A549 (cell line): Measurements from ENCODE around the gene CCDC85C. TPM values are rescaled to one million over a fixed set of nuclear protein-coding genes. Genes with fewer than 3 reads are reported as not detected.

Source experiments
- ATAC-seq, 2 experiments: fragments of 200-7000 bp in 1 of 2; fragments of >200 bp in 1 of 2; cut with Nextera tagmentation in 1 of 2; cut with Tn5 transposase in 1 of 2; 3 replicates each; pipeline versions ENCODE4 v1.8.0 to v1.9.1; 2018 to 2020; ENCODE audit warnings: mild to moderate bottlenecking in 1 of 2, moderate library complexity in 1 of 2
- CTCF ChIA-PET: fragments of 300-600 bp; sonication (Branson Sonifier 250); formaldehyde crosslinking; extraction: SDS; loops from one replicate; lab custom pipeline; 2021; ENCODE audit warnings: antibody characterized with exemption, inconsistent platforms; lab: Yijun Ruan, JAX
- POLR2A ChIA-PET: fragments of 350-600 bp; formaldehyde crosslinking; extraction: SDS; loops from one replicate; lab custom pipeline; 2021; ENCODE audit warnings: antibody characterized with exemption, inconsistent platforms; lab: Yijun Ruan, JAX
- DNase-seq, 2 experiments: peaks; one replicate each; pipeline versions ENCODE4 v3.0.0 to v3.0.0-alpha.2; 2011 to 2016; ENCODE audit warnings: low read depth in 1 of 2, low spot score in 1 of 2
- FAIRE-seq: peaks from 2 replicates; lab custom pipeline; 2011; peaks lifted over from hg19 to GRCh38; lab: Jason Lieb, UNC
- H3K27ac ChIP-seq, 2 experiments: fragments of >200 bp; sonication (Bioruptor Twin); formaldehyde crosslinking; 3 replicates each; pipeline ENCODE4 v1.5.1; 2016 to 2017
- H3K4me1 ChIP-seq: fragments of >200 bp; sonication (Bioruptor Twin); formaldehyde crosslinking; 3 replicates; pipeline ENCODE4 v1.6.1; 2016
- H3K4me2 ChIP-seq: fragments of >200 bp; sonication (Bioruptor Twin); formaldehyde crosslinking; 3 replicates; pipeline ENCODE4 v1.6.1; 2016
- H3K4me3 ChIP-seq: fragments of >200 bp; sonication (Bioruptor Twin); formaldehyde crosslinking; 3 replicates; pipeline ENCODE4 v1.5.1; 2016
- H3K9me3 ChIP-seq: fragments of >200 bp; sonication (Bioruptor Twin); formaldehyde crosslinking; 3 replicates; pipeline ENCODE4 v1.6.1; 2016
- CBX2 ChIP-seq: fragments of 200-600 bp; sonication (generic); IDR thresholded peaks from 2 replicates; pipeline ENCODE4 v1.6.1; 2016; ENCODE audit warnings: low read depth, mild to moderate bottlenecking, borderline replicate concordance
- CEBPB ChIP-seq, 2 experiments: fragments of >200 bp in 1 of 2; sonication (Bioruptor Twin) in 1 of 2; formaldehyde crosslinking in 1 of 2; IDR thresholded peaks; 2 replicates each; pipeline ENCODE4 v1.6.1; 2012 to 2016
- CHD4 ChIP-seq: fragments of 200-600 bp; sonication (generic); IDR thresholded peaks from 2 replicates; pipeline ENCODE4 v1.6.1; 2016; ENCODE audit warnings: antibody characterized with exemption, mild to moderate bottlenecking, borderline replicate concordance
- EHMT2 ChIP-seq: fragments of 200-600 bp; sonication (generic); IDR thresholded peaks from 2 replicates; pipeline ENCODE4 v1.6.1; 2016; ENCODE audit warnings: antibody characterized with exemption, low read depth, mild to moderate bottlenecking, moderate library complexity
- EP300 ChIP-seq, 2 experiments: fragments of >200 bp; sonication (Bioruptor Twin); formaldehyde crosslinking; IDR thresholded peaks; 2 replicates in 1 of 2; 3 replicates in 1 of 2; pipeline ENCODE4 v1.6.1; 2016 to 2017
- ESRRA ChIP-seq: fragments of 150-350 bp; IDR thresholded peaks from 2 replicates; pipeline ENCODE4 v1.6.1; 2014; ENCODE audit warnings: mild to moderate bottlenecking, low read length, borderline replicate concordance
- FOSL2 ChIP-seq, 2 experiments: fragments of 450-650 bp in 1 of 2; fragments of >200 bp in 1 of 2; sonication (Bioruptor Twin) in 1 of 2; formaldehyde crosslinking; IDR thresholded peaks; 2 replicates each; pipeline versions ENCODE4 v1.5.0 to v1.6.1; 2016 to 2020; ENCODE audit warnings: mild to moderate bottlenecking in 1 of 2, moderate library complexity in 1 of 2
- FOXS1 ChIP-seq: fragments of 250-450 bp; sonication (Bioruptor Pico); IDR thresholded peaks from 2 replicates; pipeline ENCODE4 v1.5.0; 2020; ENCODE audit warnings: mild to moderate bottlenecking, moderate library complexity
- HES2 ChIP-seq: fragments of >200 bp; sonication (Bioruptor Twin); formaldehyde crosslinking; IDR thresholded peaks from 2 replicates; pipeline ENCODE4 v1.6.1; 2016
- HEYL ChIP-seq: fragments of 250-450 bp; sonication (Bioruptor Pico); IDR thresholded peaks from 2 replicates; pipeline ENCODE4 v1.8.0; 2021; ENCODE audit warnings: mild to moderate bottlenecking, moderate library complexity
- JUN ChIP-seq, 2 experiments: fragments of >200 bp; sonication (Bioruptor Twin); formaldehyde crosslinking; IDR thresholded peaks; 2 replicates in 1 of 2; 3 replicates in 1 of 2; pipeline ENCODE4 v1.6.1; 2016 to 2017
- JUNB ChIP-seq: fragments of >200 bp; sonication (Bioruptor Twin); formaldehyde crosslinking; IDR thresholded peaks from 2 replicates; pipeline ENCODE4 v1.6.1; 2016
- MAZ ChIP-seq: fragments of 150-350 bp; IDR thresholded peaks from 2 replicates; pipeline ENCODE4 v1.6.1; 2014; ENCODE audit warnings: antibody characterized with exemption, low read depth, low read length, borderline replicate concordance
- NFE2L2 ChIP-seq: fragments of 150-350 bp; conservative IDR thresholded peaks from 2 replicates; pipeline ENCODE4 v1.6.1; 2014; ENCODE audit warnings: low read length
- NR3C1 ChIP-seq: fragments of >200 bp; sonication (Bioruptor Twin); formaldehyde crosslinking; IDR thresholded peaks from 3 replicates; pipeline ENCODE4 v1.6.1; 2017
- PBX3 ChIP-seq: IDR thresholded peaks from 2 replicates; pipeline ENCODE4 v1.6.1; 2012
- PHF8 ChIP-seq: fragments of 200-600 bp; sonication (generic); IDR thresholded peaks from 2 replicates; pipeline ENCODE4 v1.6.1; 2016; ENCODE audit warnings: low read depth, mild to moderate bottlenecking, antibody characterized with exemption, moderate library complexity, borderline replicate concordance
- POLR2A ChIP-seq: IDR thresholded peaks from 2 replicates; pipeline ENCODE4 v1.6.1; 2012; ENCODE audit warnings: mild to moderate bottlenecking, low read length
- POLR2AphosphoS2 ChIP-seq: conservative IDR thresholded peaks from 2 replicates; pipeline ENCODE4 v1.6.1; 2012; ENCODE audit warnings: low read length, improper control_type of control experiment, inconsistent platforms
- RCOR1 ChIP-seq: fragments of 150-350 bp; IDR thresholded peaks from 2 replicates; pipeline ENCODE4 v1.6.1; 2014; ENCODE audit warnings: antibody characterized with exemption, low read length, low read depth
- RNF2 ChIP-seq: fragments of 200-600 bp; sonication (generic); IDR thresholded peaks from 2 replicates; pipeline ENCODE4 v1.6.1; 2016; ENCODE audit warnings: low read depth, mild to moderate bottlenecking, antibody characterized with exemption, moderate library complexity, borderline replicate concordance
- SMC3 ChIP-seq: fragments of >200 bp; sonication (Bioruptor Twin); formaldehyde crosslinking; IDR thresholded peaks from 3 replicates; pipeline ENCODE4 v1.6.1; 2018; ENCODE audit warnings: inconsistent platforms
- USF2 ChIP-seq: fragments of 450-650 bp; IDR thresholded peaks from 2 replicates; pipeline ENCODE4 v1.6.1; 2014; ENCODE audit warnings: antibody characterized with exemption
- ZFP36 ChIP-seq: fragments of 450-650 bp; IDR thresholded peaks from 2 replicates; pipeline ENCODE4 v1.6.1; 2014; ENCODE audit warnings: borderline replicate concordance; ENCODE audit not compliant: partially characterized antibody
- ZNF302 ChIP-seq: fragments of 250-450 bp; sonication (Bioruptor Pico); IDR thresholded peaks from 2 replicates; pipeline ENCODE4 v1.9.0; 2021; ENCODE audit warnings: inconsistent platforms, mild to moderate bottlenecking, moderate library complexity
- WGBS: methylation state at CpG from one replicate; pipeline ENCODE4 v1.1.6; 2017; ENCODE audit errors: missing lambda C conversion rate; 5-methylcytosine and 5-hydroxymethylcytosine counted together
- polyA plus RNA-seq, 4 experiments: library from polyadenylated mRNA; depleted of rRNA in 3 of 4; stranded (reverse); fragments of >200 nt; fragmentation: RNase III in 1 of 4; extraction: RNeasy Plus Mini Kit Qiagen cat#74134 plus additional on column Dnase treatment in 1 of 4; gene quantifications; 2 replicates in 3 of 4; 3 replicates in 1 of 4; pipeline ENCODE4 v1.2.3, GENCODE V29; 2011 to 2017
- TF ChIP-seq, protein P1 (sequence below): IDR thresholded peaks from 2 replicates; pipeline ENCODE4 v1.6.1; 2012
- TF ChIP-seq, protein P2 (sequence below): fragments of >200 bp; sonication (Bioruptor Twin); formaldehyde crosslinking; IDR thresholded peaks from 3 replicates; pipeline ENCODE4 v1.6.1; 2016

The CCDC85C gene
- polyA plus RNA-seq, 2 of the 4 experiments (the other 2 are of a cell fraction): 11.4 to 31.4 TPM

GRCh38 chr14:99514552-99515300, 89.3 kb downstream of the CCDC85C start:
- H3K9me3 ChIP-seq: no peaks in the 10 kb centered on the region
- no peak for DNase-seq
- TF ChIP-seq EHMT2 (no peak), FOXS1 (CRISPR knock-in tag) (no peak), CHD4 (no peak), RCOR1 (no peak), EP300 (IDR thresholded peaks at IDR 0.05) (no peak), MAZ (no peak), CBX2 (no peak), JUNB (no peak), ZNF302 (CRISPR knock-in tag) (no peak), SMC3 (no peak), HEYL (CRISPR knock-in tag) (no peak), PHF8 (no peak), NR3C1 (no peak), POLR2AphosphoS2 (no peak), USF2 (no peak), NFE2L2 (no peak), RNF2 (no peak), POLR2A (no peak)
- TF ChIP-seq, protein P1, sequence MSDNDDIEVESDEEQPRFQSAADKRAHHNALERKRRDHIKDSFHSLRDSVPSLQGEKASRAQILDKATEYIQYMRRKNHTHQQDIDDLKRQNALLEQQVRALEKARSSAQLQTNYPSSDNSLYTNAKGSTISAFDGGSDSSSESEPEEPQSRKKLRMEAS: no peak
- TF ChIP-seq, all 56 proteins: peak for 0
- Histone ChIP-seq H3K27ac (no peak overlapping the region), H3K4me3 (no peak overlapping the region), H3K4me1 (peaks cover 4% of the 10 kb centered on the region; the same call in 2 of the 3 replicates), H3K4me2 (no peak overlapping the region)
- FAIRE-seq (no peak), ATAC-seq (no peak)
- CTCF ChIA-PET: interaction anchor here (1.1 to 1.7 kb wide), 3 partner anchors 10 to 114 kb away, joined by 3 to 7 read pairs (median 3); no protein-coding TSS in a partner anchor
- POLR2A ChIA-PET: no interaction called here
- WGBS: 93% methylated on average over 9 of the region's 20 CpGs

DNA sequence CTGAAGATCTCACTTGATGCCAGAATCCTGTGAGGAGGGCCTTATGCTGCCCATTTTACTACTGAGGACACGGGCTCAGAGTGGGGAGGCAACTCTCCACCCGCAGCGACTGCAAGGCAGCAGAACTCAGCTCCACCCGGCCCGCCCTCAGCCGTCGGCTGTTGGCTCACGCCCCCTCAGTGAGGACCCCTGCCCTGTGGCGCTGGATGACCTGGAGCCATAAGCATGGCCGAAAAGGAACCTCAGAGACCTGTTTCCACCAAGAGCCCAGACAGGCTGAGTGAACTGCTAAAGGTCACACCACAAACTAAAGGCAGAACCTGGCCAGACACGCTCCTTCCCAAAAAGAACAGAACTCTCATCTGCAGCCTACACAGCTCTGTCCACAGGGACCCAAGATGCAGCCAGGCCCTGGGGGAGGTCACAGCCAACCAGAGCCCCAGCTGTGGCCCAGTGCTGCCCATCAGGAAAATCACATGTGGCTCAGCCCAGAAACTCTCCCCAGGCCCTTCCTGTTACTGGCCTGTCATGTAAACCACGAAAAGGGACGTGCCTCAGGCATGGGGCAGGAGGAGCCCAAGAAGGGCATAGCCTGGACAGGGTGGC, 90.0 kb downstream of the CCDC85C start:
- FAIRE-seq: no peak
- no peak; a peak in 1 of 6 replicates for ATAC-seq
- ChIA-PET CTCF (interaction anchor here (1.1 to 1.7 kb wide), 4 partner anchors 9 to 109 kb away, joined by 3 to 4 read pairs (median 4); no protein-coding TSS in a partner anchor), POLR2A (interaction anchor here (1.1 kb wide), 1 partner anchor 19 kb away, joined by 3 read pairs; no protein-coding TSS in a partner anchor)
- peaks cover 4% of the 10 kb centered on the region; the same call in 2 of the 3 replicates for H3K4me1 ChIP-seq
- no peak overlapping the region for H3K4me3 ChIP-seq
- WGBS: 85% methylated on average over 13 of the region's 13 CpGs
- TF ChIP-seq HES2: no peak
- no peak for TF ChIP-seq FOXS1 (CRISPR knock-in tag)
- no peak for TF ChIP-seq JUN (IDR thresholded peaks at IDR 0.05)
- no peak for DNase-seq
- H3K4me2 ChIP-seq: no peak overlapping the region
- H3K27ac ChIP-seq: no peak overlapping the region
- no peaks in the 10 kb centered on the region for H3K9me3 ChIP-seq

DNA sequence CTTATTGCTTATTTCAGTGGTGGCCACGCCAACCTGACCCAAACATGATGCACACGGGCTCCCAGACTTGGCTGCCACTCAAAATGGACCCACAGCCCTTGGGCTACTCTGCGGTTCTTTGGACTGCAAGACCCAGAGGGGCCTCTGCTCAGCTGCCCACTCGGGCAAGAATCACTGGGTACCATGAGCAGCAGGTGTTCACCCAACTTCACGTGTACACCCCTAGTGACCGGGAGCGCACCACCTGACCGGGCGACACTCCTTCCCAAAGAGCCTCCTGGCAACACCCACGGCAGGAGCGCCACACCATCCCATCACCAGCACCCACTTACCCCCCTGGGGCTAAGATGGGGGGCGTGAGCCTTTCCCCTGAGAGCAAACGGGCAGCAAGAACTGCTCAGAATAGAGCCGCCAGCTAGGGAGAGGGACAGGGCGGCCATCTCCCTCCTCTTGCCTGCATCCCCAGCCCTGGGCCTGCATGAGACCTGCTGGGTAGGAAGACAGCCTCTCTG, 90.8 kb downstream of the CCDC85C start:
- Histone ChIP-seq H3K4me3 (no peak overlapping the region), H3K9me3 (no peaks in the 10 kb centered on the region)
- POLR2A ChIA-PET: interaction anchor here (1.0 to 1.1 kb wide), 2 partner anchors 18 to 32 kb away, joined by 3 read pairs; partner anchors contain the start of genes CCNK and SETD3
- TF ChIP-seq CEBPB (IDR thresholded peaks at IDR 0.05): no peak
- TF ChIP-seq ZFP36: no peak
- TF ChIP-seq, protein P2, sequence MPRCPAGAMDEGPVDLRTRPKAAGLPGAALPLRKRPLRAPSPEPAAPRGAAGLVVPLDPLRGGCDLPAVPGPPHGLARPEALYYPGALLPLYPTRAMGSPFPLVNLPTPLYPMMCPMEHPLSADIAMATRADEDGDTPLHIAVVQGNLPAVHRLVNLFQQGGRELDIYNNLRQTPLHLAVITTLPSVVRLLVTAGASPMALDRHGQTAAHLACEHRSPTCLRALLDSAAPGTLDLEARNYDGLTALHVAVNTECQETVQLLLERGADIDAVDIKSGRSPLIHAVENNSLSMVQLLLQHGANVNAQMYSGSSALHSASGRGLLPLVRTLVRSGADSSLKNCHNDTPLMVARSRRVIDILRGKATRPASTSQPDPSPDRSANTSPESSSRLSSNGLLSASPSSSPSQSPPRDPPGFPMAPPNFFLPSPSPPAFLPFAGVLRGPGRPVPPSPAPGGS: no peak
- no peak for TF ChIP-seq PBX3
- TF ChIP-seq FOSL2 (IDR thresholded peaks at IDR 0.05): no peak
- no peak for TF ChIP-seq FOSL2 (CRISPR knock-in tag; IDR thresholded peaks at IDR 0.05)
- TF ChIP-seq ESRRA: no peak
- TF ChIP-seq, all 56 proteins: peak for 0
- Histone ChIP-seq H3K4me1 (no peaks in the 10 kb centered on the region), H3K27ac (no peak overlapping the region), H3K4me2 (no peak overlapping the region)
- WGBS: 92% methylated on average over 14 of the region's 15 CpGs
- DNase-seq (no peak), FAIRE-seq (no peak), ATAC-seq (no peak)
- CTCF ChIA-PET: interaction anchor here (0.6 to 1.7 kb wide), 6 partner anchors 10 to 734 kb away, joined by 3 to 4 read pairs (median 3); no protein-coding TSS in a partner anchor
